ENCODE measurements around the gene PAPPA.

Gene PAPPA

GRCh38 chr9:116280529-116280928 lies 126.9 kb downstream of the PAPPA start:
- DNase-seq = no peak

DNA sequence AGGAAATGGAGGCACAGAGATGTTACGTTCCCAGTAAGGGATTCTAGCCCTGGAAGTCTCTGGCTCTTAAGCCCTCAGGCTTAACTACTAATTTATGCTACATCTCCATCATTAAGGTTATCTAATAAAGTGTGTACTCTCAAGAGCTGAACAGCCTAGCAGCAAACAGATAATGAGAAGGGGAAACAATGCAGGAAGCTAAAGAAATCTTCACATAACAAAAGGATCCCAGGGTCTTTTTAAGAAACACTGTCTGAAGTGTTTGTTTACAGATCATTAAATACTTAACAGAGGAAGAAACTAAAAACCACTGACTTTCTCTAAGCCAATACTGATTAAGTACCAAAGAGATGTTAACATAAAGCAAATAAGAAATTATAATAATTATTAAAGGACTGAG lies 129.0 kb downstream of the PAPPA start:
- no peak for DNase-seq

DNA sequence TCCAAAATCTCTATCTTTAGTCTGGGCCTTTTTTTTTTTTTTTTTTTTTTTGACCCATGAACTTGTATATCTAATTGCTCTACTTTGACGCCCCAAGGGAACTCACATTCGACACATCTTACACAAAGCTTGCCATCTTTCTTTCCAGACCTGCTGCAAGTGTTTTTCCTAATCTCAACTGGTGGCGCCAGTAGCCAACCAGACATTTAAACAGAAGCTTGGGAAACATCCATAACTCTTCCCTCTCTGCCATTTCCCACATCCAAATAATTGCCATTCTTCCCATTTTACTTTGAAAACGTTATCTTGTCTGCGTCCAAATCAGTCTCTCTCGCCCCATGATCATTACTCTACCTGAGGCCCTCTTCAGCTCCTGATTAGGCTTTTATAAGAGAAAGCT lies 130.9 kb downstream of the PAPPA start:
- no peak for DNase-seq

DNA sequence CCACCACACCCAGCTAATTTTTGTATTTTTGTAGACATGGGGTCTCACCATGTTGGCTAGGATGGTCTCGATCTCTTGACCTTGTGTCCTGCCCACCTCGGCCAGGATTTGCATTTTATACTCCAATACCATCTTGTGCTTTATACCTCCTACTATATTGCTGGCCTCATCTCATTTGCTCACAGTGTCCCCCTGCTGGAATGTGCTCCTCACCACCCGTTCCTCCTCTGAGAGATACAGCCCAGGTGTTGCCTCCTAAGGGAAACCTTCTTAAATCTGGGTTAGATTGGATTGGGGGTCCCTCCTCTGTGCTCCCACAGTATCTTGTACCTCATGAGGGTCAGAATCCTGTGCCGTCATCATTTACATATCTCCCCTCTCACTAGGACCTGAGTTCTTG lies 131.7 kb downstream of the PAPPA start:
- DNase-seq = no peak

GRCh38 chr9:116286297-116286696 lies 132.7 kb downstream of the PAPPA start:
- no peak for DNase-seq

- DNase-seq = no peak
Measured at GRCh38 chr9:116287721-116288120, 134.1 kb downstream of the PAPPA start.

- DNase-seq = no peak
Measured at GRCh38 chr9:116288658-116289057, 135.1 kb downstream of the PAPPA start.

- no peak for DNase-seq
Measured at GRCh38 chr9:116297346-116297745, 143.8 kb downstream of the PAPPA start.

- no peak for DNase-seq
Measured at GRCh38 chr9:116298249-116298648, 144.7 kb downstream of the PAPPA start.

DNA sequence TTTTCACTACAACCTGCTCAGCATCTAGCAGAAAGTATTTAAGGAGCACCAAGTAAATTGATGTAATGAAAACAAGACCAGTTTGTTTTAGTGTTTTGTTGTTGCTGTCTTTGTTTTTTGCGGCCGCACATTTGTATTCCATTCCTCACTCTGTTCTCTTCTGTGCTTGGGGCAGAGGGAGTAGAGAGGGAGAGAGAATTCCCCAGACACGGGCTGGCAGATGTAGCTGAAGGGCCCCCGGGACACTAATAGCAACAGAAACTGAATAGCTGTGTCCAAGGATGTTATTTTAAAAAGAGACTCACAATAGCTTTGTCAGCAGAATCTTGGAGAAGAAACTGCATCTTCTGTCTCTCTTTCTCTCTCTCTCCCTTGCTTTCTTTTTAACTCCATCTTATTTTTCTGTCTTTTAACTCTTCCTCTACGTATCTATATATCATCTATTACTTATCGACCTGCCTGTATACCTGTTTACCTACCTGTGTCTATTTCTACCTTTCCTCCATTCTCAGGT lies 145.3 kb downstream of the PAPPA start:
- no peak for DNase-seq

DNA sequence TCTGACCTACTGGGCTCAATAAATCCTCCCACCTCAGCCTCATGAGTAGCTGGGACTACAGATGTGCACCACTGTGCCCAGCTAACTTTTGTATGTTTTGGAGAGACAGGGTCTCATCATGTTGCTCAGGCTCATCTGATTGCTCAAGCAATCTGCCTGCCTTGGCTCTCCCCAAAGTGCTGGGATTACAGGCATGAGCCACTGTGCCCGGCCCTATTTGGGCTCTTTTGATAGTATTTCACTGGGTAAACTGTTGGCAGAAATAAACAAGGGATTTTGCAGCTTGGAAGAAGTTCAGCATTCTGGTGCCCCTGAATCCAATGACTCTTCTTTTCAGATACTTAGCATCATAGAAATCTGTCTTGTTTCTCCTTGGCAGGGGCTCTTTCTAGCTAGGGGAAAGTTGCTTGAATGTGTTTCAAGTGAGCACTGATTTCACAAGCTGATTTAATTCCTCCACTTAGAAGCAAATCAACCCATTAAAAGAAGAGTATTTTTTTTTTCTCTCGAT lies 146.8 kb downstream of the PAPPA start:
- no peak for DNase-seq

GRCh38 chr9:116303270-116303669 lies 149.7 kb downstream of the PAPPA start:
- no peak for DNase-seq

DNA sequence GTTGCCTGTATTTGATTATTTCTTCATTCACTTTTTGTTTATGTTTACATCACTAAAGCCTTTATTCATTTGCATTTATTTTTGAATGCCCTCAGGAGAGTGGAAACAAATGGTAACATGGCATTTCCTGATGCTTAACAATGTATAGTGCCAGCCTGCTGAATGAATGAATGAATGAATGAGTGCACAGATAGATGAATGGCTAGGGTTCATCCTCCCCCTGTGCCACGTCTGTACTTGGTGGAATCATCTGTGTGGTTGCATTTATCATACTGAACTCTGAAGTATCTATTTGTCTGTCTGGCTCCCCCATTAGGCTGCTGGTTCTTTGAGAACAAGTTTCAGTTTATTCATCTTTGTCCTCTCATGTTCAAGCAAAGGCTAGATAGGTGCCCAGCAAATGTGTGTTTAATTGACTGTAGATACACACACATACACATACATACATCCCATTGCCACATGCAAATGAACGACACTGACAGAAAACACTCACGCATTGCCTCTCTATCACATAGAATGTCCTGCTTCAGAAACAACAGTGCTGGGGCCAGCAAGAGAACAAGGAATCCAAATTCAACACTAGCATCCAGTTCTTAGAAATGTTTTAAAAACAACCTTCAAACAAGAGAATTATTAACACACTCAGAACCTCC lies 150.4 kb downstream of the PAPPA start:
- DNase-seq = no peak

GRCh38 chr9:116304761-116305160 lies 151.2 kb downstream of the PAPPA start:
- no peak for DNase-seq

GRCh38 chr9:116308076-116308475 lies 154.5 kb downstream of the PAPPA start:
- DNase-seq = no peak

DNA sequence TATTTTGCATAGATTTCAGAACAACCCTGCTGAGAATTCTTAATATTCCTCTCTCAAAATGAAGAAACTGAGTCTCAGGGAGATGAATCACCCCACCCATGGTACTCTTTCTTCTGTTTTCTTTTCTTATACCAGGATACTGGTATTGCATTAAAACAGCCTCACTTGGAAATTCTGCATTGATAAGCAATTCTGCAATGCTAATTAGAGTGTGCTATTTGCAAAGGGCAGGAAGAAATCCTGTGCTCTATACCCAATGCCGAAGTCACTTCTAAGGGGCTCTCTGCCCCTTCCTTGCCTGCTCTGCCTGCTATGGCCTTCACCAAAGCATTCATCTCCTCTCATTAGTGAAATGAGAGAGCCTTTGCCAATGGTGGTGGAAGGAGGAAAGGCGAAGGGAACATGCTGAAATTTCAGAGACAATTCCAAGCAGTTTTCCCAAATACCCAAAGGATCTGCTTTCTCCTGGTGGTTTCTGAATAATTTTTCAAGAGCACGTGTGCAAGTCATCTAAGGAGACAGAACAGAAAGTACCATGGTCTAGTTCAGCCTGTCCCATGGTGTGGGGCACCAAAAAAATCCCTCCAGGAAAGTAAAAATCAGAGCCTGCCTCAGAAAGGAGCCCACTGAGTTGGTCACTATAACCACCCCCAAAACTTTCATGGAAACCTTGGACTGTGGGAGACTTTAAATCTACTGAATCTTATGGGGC lies 156.5 kb downstream of the PAPPA start:
- DNase-seq = no peak

- DNase-seq = no peak
Measured at GRCh38 chr9:116312221-116312620, 158.6 kb downstream of the PAPPA start.

DNA sequence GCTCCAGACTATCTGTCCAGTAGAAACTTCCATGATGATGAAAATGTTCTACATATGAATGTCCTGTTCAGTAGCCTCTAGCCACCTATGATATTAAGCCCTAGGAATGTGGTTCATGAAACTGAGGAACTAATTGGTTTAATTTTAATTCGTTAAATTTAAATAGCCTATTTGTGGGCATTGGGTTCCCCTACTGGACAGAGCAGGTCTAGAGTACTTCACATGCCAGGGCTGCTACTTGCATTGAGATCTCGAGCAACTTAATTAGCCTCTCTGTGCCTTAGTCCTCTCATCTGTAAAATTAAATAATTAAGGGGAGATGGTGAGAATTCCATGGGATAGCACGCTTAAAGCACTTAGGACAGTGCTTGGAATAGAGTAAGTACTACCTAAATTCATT lies 160.0 kb downstream of the PAPPA start:
- DNase-seq = no peak

DNA sequence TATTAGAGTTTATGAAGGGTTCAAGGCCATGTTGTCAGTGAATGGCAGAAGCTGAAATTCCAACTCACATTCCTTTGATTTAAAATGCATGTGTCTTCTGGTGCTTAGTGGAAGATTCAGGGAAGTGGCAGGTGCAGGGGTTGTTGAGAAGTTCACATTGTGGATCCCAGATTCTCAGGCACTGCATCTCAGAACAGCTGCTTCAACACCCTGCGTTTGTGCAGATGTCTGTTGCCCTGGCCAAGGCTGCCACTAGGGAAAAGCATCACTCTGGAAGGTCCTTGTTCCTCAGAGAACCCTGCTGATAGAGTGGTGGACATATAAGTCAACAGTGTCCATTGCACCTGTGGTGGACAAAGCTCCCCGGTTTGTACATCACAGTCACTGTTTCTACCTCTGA lies 162.7 kb downstream of the PAPPA start:
- no peak for DNase-seq

- DNase-seq = no peak
Measured at GRCh38 chr9:116317503-116317902, 163.9 kb downstream of the PAPPA start.

DNA sequence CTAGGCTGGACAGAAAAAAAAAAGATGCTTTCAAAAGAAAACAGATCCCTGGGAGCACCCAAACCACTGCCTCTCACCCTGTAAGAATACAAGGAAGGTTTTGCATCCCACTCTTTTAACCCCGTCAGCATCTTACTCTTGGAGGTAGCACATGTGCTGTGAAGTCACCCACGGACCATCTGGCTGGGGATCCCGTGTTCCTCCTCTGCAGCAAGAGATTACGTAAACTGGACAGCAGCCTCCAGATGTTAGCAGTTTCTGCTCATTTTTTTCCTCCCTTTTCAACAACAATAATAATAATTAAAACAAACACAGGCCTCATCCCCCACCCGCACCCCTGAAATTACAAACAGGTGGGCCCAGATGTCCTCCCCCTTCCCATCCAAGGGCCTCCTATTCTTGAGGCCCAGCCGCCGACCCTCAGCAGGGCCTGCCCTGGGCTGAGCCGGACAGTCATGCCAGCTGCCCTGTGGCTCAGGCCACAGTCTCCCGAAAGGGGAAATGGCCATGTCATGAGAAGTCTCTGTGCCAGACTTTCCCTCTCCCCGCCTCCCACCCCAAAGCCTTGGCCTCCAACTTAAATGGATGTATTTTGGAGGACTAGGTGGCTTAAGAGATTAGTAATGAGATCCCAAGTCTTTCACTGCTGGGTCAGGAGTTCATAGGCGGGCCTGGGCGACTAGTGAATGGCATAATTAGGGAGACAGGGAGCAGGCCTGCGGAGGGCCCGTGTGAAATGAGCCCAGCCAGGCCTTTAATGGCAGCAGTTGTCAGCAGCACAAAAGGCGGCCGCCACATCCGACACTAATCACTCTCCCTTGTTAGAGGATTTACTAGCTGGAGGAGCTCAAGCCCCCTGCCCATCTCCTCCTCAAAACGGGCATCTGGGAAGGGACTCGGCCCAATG lies 165.1 kb downstream of the PAPPA start:
- DNase-seq = peak in 1 of 2 donors; percentile 41

DNA sequence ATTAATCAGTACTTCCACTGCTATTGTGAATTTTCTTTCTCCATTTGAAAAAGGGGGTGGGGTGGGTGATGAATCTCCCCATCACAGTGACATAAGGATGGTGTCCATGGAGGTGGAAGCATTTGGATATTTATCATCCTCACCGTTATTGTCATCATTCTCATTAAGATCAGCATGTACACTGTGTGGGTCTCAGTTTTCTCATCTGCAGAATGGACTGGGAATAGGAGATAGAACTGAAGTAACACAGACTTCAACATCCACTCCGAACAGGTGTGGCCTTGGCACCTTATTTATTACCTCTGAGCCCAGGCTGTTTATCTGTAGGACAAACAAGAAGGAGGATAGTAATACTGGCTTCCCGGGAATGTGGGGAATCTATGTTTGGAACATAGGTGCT lies 165.9 kb downstream of the PAPPA start:
- DNase-seq = no peak

GRCh38 chr9:116320290-116320689 lies 166.7 kb downstream of the PAPPA start:
- no peak for DNase-seq

Measured in inflammatory macrophage (primary cell).